Fibroblast of villous mesenchyme (primary cell): Measurements from ENCODE around the gene ECPAS. TPM values are rescaled to one million over a fixed set of nuclear protein-coding genes. Genes with fewer than 3 reads are reported as not detected.
"Not testable (repeated sequence)": the region's sequence is repeated elsewhere in the genome, so short reads cannot be mapped to it uniquely, and the experiment has no call there.

Experiments
- DNase-seq: peaks from one replicate; pipeline ENCODE4 v3.0.0-alpha.2; 2010; ENCODE audit warnings: low read depth
- H3K4me3 ChIP-seq: 2 replicates; pipeline ENCODE4 v1.5.1; 2011; ENCODE audit warnings: low read depth, mild to moderate bottlenecking, low read length
- total RNA-seq: library from RNA; depleted of rRNA; stranded (reverse); fragments of >200 nt; gene quantifications from 2 replicates; pipeline ENCODE4 v1.2.3, GENCODE V29; 2012
- TF ChIP-seq, protein P1 (sequence below): IDR thresholded peaks from 2 replicates; pipeline ENCODE4 v1.5.1; 2012; ENCODE audit warnings: low read depth, mild to moderate bottlenecking, low read length; ENCODE audit not compliant: insufficient read depth

ECPAS gene
- total RNA-seq, 1 donor: 99.3 TPM

- TF ChIP-seq, protein P1, sequence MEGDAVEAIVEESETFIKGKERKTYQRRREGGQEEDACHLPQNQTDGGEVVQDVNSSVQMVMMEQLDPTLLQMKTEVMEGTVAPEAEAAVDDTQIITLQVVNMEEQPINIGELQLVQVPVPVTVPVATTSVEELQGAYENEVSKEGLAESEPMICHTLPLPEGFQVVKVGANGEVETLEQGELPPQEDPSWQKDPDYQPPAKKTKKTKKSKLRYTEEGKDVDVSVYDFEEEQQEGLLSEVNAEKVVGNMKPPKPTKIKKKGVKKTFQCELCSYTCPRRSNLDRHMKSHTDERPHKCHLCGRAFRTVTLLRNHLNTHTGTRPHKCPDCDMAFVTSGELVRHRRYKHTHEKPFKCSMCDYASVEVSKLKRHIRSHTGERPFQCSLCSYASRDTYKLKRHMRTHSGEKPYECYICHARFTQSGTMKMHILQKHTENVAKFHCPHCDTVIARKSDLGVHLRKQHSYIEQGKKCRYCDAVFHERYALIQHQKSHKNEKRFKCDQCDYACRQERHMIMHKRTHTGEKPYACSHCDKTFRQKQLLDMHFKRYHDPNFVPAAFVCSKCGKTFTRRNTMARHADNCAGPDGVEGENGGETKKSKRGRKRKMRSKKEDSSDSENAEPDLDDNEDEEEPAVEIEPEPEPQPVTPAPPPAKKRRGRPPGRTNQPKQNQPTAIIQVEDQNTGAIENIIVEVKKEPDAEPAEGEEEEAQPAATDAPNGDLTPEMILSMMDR: no peak
- DNase-seq: no peak
- H3K4me3 ChIP-seq: no peak overlapping the region
Observed at GRCh38 chr9:111455638-111456037, 28.5 kb downstream of the ECPAS start.

GRCh38 chr9:111454751-111455150, 29.4 kb downstream of the ECPAS start:
- TF ChIP-seq, protein P1: no peak
- DNase-seq: no peak

DNA sequence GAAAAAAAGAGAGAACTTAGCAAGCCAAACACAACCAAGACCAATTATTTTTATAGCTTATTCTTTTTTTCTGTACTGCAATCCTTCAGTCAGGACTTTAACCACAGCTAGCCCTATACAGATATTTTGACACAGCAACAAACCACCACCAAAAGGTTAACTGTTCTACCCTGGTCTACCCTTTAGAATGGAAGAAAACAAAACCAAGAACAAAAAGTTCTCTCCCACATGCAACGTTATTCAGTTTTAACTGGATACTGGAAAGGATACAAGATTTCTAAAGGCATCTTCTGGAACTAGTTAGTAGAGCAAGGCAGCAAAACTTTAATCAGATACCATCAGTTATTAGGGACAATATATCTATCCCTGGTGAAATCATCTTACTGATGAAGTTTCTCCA, 32.6 kb downstream of the ECPAS start:
- TF ChIP-seq, protein P1: no peak
- peak; percentile 54 for DNase-seq
- H3K4me3 ChIP-seq: no peak overlapping the region

More at GRCh38 chr9:111454751-111455150, 29.4 kb downstream of the ECPAS start:
- H3K4me3 ChIP-seq: no peak overlapping the region

GRCh38 chr9:111450124-111450523, 34.1 kb downstream of the ECPAS start:
- TF ChIP-seq, protein P1: no peak
- no peak for DNase-seq

DNA sequence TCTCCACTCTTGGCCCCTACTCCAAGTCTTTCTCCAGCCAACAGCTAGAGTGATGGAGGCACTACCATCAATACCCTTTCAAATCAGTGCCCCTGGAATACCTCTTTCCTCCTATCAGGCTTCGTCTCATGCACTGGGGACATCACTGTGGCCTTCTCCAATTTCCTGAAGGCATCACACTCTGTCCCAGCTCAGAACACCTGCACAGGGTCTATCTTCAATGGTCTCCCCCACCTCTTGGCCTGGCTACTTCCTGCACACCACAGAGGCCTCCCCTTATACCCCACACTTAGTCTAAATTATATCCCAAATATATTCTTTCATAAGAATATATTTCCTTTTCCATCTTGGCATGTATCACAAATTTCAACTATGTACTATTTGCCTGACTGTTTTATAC, 34.5 kb downstream of the ECPAS start:
- H3K4me3 ChIP-seq: no peak overlapping the region
- DNase-seq: no peak
- TF ChIP-seq, protein P1: no peak

More at GRCh38 chr9:111450124-111450523, 34.1 kb downstream of the ECPAS start:
- no peak overlapping the region for H3K4me3 ChIP-seq

- H3K4me3 ChIP-seq, DNase-seq: not testable (repeated sequence)
Observed at GRCh38 chr9:111445799-111446198, 38.4 kb downstream of the ECPAS start.

GRCh38 chr9:111443454-111443853, 40.7 kb downstream of the ECPAS start:
- no peak overlapping the region for H3K4me3 ChIP-seq

More at GRCh38 chr9:111443454-111443853, 40.7 kb downstream of the ECPAS start:
- DNase-seq: no peak
- TF ChIP-seq, protein P1: no peak
